Liver (tissue), 9 donors: Measurements from ENCODE around the gene PREX1. TPM values are rescaled to one million over a fixed set of nuclear protein-coding genes. Genes with fewer than 3 reads are reported as not detected.

Experiments used
- DNase-seq: peaks from one replicate; pipeline ENCODE4 v3.0.0-alpha.2; 2017; ENCODE audit warnings: low spot score
- H3K27ac ChIP-seq, 2 donors: one replicate each; pipeline ENCODE4 v1.7.0; 2013; ENCODE audit warnings: inconsistent platforms in 2 of 2, low read length in 2 of 2, control low read depth in 1 of 2, low read depth in 1 of 2, mild to moderate bottlenecking in 1 of 2
- H3K27me3 ChIP-seq, 4 donors: one replicate each; pipeline versions ENCODE4 v1.6.1 to v1.7.0; 2013; ENCODE audit warnings: low read length in 3 of 4, inconsistent platforms in 1 of 4, mild to moderate bottlenecking in 1 of 4, moderate library complexity in 1 of 4; ENCODE audit not compliant: control insufficient read depth in 4 of 4, insufficient read depth in 4 of 4
- H3K36me3 ChIP-seq, 4 donors: one replicate each; pipeline versions ENCODE4 v1.6.1 to v1.7.0; 2013; ENCODE audit warnings: low read length in 3 of 4, mild to moderate bottlenecking in 3 of 4, low read depth in 1 of 4, moderate library complexity in 1 of 4; ENCODE audit not compliant: control insufficient read depth in 4 of 4, insufficient read depth in 3 of 4
- H3K4me1 ChIP-seq, 4 donors: one replicate each; pipeline versions ENCODE4 v1.6.1 to v1.7.0; 2013; ENCODE audit warnings: low read length in 3 of 4, mild to moderate bottlenecking in 3 of 4, moderate library complexity in 1 of 4; ENCODE audit not compliant: control insufficient read depth in 4 of 4, insufficient read depth in 4 of 4
- H3K4me3 ChIP-seq, 3 donors: one replicate each; pipeline versions ENCODE4 v1.6.1 to v1.7.0; 2013; ENCODE audit warnings: low read length in 3 of 3, control low read depth in 1 of 3, low read depth in 1 of 3, mild to moderate bottlenecking in 1 of 3
- H3K9ac ChIP-seq, 2 donors: one replicate each; pipeline ENCODE4 v1.7.0; 2013; ENCODE audit warnings: low read length in 2 of 2, mild to moderate bottlenecking in 2 of 2, moderate library complexity in 2 of 2, control low read depth in 1 of 2, low read depth in 1 of 2
- H3K9me3 ChIP-seq, 4 donors: one replicate each; pipeline versions ENCODE4 v1.6.1 to v1.7.0; 2013; ENCODE audit warnings: low read length in 3 of 4; ENCODE audit not compliant: control insufficient read depth in 4 of 4
- EGR1 ChIP-seq, 2 donors: IDR thresholded peaks; 2 replicates each; pipeline ENCODE4 v1.6.1; 2016 to 2018; ENCODE audit warnings: antibody characterized with exemption in 2 of 2, low read depth in 2 of 2
- FOXA1 ChIP-seq: IDR thresholded peaks from 2 replicates; pipeline ENCODE4 v1.6.1; 2016; ENCODE audit warnings: antibody characterized with exemption
- FOXA2 ChIP-seq: IDR thresholded peaks from 2 replicates; pipeline ENCODE4 v1.6.1; 2016; ENCODE audit warnings: antibody characterized with exemption
- GABPA ChIP-seq, 2 donors: IDR thresholded peaks in 1 of 2; conservative IDR thresholded peaks in 1 of 2; 2 replicates each; pipeline ENCODE4 v1.6.1; 2016; ENCODE audit warnings: antibody characterized with exemption in 2 of 2, mild to moderate bottlenecking in 1 of 2, moderate library complexity in 1 of 2
- HNF4A ChIP-seq, 2 donors: conservative IDR thresholded peaks; 2 replicates each; pipeline ENCODE4 v1.6.1; 2016; ENCODE audit warnings: antibody characterized with exemption in 2 of 2, mild to moderate bottlenecking in 2 of 2
- HNF4G ChIP-seq: IDR thresholded peaks from 2 replicates; pipeline ENCODE4 v1.6.1; 2016; ENCODE audit warnings: antibody characterized with exemption
- JUND ChIP-seq, 2 donors: IDR thresholded peaks; 2 replicates each; pipeline ENCODE4 v1.6.1; 2016; ENCODE audit warnings: antibody characterized with exemption in 2 of 2
- NR2F2 ChIP-seq: IDR thresholded peaks from 2 replicates; pipeline ENCODE4 v1.6.1; 2016; ENCODE audit warnings: antibody characterized with exemption
- RAD21 ChIP-seq, 2 donors: IDR thresholded peaks; 2 replicates each; pipeline ENCODE4 v1.6.1; 2016; ENCODE audit warnings: antibody characterized with exemption in 2 of 2, mild to moderate bottlenecking in 2 of 2
- RXRA ChIP-seq, 2 donors: IDR thresholded peaks; 2 replicates each; pipeline ENCODE4 v1.6.1; 2017 to 2018; ENCODE audit warnings: antibody characterized with exemption in 2 of 2, mild to moderate bottlenecking in 1 of 2
- SP1 ChIP-seq: IDR thresholded peaks from 2 replicates; pipeline ENCODE4 v1.6.1; 2018; ENCODE audit warnings: antibody characterized with exemption, mild to moderate bottlenecking
- TAF1 ChIP-seq: conservative IDR thresholded peaks from 2 replicates; pipeline ENCODE4 v1.6.1; 2016; ENCODE audit warnings: antibody characterized with exemption, mild to moderate bottlenecking
- WGBS: extraction: QIAGEN DNeasy Blood & Tissue Kit; methylation state at CpG from one replicate; pipeline ENCODE4 v1.1.7; 2013; 5-methylcytosine and 5-hydroxymethylcytosine counted together
- polyA plus RNA-seq, 2 donors: library from polyadenylated mRNA; stranded (reverse) in 1 of 2; unstranded in 1 of 2; fragments of 200-250 nt in 1 of 2; fragments of >200 nt in 1 of 2; fragmentation: Nextera tagmentation in 1 of 2; extraction: Ambion mirVana in 1 of 2; gene quantifications; one replicate each; pipeline versions ENCODE4 v1.2.1 to v1.2.3, GENCODE V29; 2013 to 2015
- total RNA-seq, 2 donors: library from RNA; depleted of rRNA; stranded (reverse); fragments of >200 nt; gene quantifications; one replicate each; pipeline ENCODE4 v1.2.3, GENCODE V29; 2014
- TF ChIP-seq, protein P1 (sequence below): IDR thresholded peaks from 2 replicates; pipeline ENCODE4 v1.6.1; 2016; ENCODE audit warnings: antibody characterized with exemption
- TF ChIP-seq, protein P2 (sequence below): IDR thresholded peaks from 2 replicates; pipeline ENCODE4 v1.6.1; 2016; ENCODE audit warnings: antibody characterized with exemption
- TF ChIP-seq, protein P3 (sequence below): fragments of 150-350 bp; IDR thresholded peaks from 2 replicates; pipeline ENCODE4 v1.5.1; 2017; ENCODE audit warnings: improper control_type of control experiment, low read depth, low read length; ENCODE audit not compliant: missing input control
- TF ChIP-seq, protein P4 (sequence below): IDR thresholded peaks from 2 replicates; pipeline ENCODE4 v1.6.1; 2016; ENCODE audit warnings: antibody characterized with exemption, mild to moderate bottlenecking
- TF ChIP-seq, protein P5 (sequence below): IDR thresholded peaks from 2 replicates; pipeline ENCODE4 v1.6.1; 2016; ENCODE audit warnings: antibody characterized with exemption
- donor health status: healthy.
- donor health status: healthy.
- donor health status: healthy.
- donor health status: healthy.
- donor health status: healthy.

The PREX1 gene
- total and polyA plus RNA-seq, 4 donors = 2.2 to 18.0 (median 10.8) TPM

DNA sequence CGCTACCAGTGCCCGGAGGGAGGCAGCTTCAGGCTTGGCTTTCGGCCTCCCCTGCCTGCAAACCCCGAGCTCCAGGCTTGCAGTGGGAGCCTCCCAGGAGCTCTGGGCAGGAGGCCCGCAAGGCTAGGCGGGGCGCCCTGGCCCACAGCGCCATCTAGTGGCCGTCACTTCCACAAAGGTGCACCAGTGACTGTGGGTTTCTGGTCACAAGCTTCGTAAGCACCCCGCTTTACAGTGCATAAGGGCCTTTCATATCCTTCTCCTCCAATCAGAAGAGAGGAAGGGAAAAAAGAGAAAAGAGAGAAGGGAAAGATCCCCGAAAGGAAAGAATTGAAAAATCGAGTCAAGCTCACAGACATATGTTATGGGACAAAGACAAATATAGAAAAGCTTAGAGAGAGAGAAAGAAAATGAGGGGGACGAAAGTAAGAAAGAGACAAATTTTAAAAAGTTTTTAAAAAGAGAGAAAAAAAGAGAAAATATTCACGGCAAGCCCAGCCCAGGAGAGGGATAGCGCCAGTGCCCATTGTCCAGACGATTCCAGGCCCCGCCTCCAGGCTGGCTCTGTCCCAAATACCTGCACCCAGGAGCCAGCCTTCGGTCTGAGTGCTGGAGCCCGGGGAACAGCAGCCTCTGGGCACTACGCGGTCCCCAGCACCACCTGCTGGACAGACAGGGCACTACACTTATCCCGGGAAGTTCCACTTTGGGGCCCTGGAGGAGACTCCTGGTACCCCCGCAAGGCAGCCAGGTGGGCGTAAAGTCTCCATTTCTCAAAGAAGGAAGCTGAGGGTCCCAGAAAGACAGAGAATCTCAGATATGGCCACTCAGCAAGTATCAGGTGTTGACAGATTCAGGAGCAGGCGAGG is 207.1 kb downstream of the PREX1 start:
- Histone ChIP-seq H3K36me3 (peaks cover 0 to 3% (median 0%) of the 10 kb centered on the region in 4 donors), H3K4me1 (peaks cover 0 to 9% (median 3%) of the 10 kb centered on the region in 4 donors), H3K27me3 (no peaks in the 10 kb centered on the region), H3K9me3 (no peaks in the 10 kb centered on the region), H3K4me3 (peak overlapping the region in 1 of 3 donors; percentile 28), H3K27ac (no peak overlapping the region), H3K9ac (no peak overlapping the region)
- peak; percentile 83 for DNase-seq
- 9% methylated on average over 26 of the region's 26 CpGs for WGBS
- TF ChIP-seq, protein P1, sequence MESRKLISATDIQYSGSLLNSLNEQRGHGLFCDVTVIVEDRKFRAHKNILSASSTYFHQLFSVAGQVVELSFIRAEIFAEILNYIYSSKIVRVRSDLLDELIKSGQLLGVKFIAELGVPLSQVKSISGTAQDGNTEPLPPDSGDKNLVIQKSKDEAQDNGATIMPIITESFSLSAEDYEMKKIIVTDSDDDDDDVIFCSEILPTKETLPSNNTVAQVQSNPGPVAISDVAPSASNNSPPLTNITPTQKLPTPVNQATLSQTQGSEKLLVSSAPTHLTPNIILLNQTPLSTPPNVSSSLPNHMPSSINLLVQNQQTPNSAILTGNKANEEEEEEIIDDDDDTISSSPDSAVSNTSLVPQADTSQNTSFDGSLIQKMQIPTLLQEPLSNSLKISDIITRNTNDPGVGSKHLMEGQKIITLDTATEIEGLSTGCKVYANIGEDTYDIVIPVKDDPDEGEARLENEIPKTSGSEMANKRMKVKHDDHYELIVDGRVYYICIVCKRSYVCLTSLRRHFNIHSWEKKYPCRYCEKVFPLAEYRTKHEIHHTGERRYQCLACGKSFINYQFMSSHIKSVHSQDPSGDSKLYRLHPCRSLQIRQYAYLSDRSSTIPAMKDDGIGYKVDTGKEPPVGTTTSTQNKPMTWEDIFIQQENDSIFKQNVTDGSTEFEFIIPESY = no peak
- no peak for TF ChIP-seq JUND (IDR thresholded peaks at IDR 0.05)
- TF ChIP-seq RXRA (IDR thresholded peaks at IDR 0.05) = peak in 1 of 2 donors; percentile 20
- TF ChIP-seq EGR1 (IDR thresholded peaks at IDR 0.05; ENCODE audit: low read depth in 2 of 2) = no peak
- peak; percentile 10 for TF ChIP-seq SP1
- TF ChIP-seq, protein P2, sequence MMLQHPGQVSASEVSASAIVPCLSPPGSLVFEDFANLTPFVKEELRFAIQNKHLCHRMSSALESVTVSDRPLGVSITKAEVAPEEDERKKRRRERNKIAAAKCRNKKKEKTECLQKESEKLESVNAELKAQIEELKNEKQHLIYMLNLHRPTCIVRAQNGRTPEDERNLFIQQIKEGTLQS = no peak
- TF ChIP-seq NR2F2 = peak; percentile 26
- no peak for TF ChIP-seq FOXA2
- TF ChIP-seq HNF4G = no peak
- TF ChIP-seq, protein P3, sequence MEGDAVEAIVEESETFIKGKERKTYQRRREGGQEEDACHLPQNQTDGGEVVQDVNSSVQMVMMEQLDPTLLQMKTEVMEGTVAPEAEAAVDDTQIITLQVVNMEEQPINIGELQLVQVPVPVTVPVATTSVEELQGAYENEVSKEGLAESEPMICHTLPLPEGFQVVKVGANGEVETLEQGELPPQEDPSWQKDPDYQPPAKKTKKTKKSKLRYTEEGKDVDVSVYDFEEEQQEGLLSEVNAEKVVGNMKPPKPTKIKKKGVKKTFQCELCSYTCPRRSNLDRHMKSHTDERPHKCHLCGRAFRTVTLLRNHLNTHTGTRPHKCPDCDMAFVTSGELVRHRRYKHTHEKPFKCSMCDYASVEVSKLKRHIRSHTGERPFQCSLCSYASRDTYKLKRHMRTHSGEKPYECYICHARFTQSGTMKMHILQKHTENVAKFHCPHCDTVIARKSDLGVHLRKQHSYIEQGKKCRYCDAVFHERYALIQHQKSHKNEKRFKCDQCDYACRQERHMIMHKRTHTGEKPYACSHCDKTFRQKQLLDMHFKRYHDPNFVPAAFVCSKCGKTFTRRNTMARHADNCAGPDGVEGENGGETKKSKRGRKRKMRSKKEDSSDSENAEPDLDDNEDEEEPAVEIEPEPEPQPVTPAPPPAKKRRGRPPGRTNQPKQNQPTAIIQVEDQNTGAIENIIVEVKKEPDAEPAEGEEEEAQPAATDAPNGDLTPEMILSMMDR = peak; percentile 92
- TF ChIP-seq, protein P4, sequence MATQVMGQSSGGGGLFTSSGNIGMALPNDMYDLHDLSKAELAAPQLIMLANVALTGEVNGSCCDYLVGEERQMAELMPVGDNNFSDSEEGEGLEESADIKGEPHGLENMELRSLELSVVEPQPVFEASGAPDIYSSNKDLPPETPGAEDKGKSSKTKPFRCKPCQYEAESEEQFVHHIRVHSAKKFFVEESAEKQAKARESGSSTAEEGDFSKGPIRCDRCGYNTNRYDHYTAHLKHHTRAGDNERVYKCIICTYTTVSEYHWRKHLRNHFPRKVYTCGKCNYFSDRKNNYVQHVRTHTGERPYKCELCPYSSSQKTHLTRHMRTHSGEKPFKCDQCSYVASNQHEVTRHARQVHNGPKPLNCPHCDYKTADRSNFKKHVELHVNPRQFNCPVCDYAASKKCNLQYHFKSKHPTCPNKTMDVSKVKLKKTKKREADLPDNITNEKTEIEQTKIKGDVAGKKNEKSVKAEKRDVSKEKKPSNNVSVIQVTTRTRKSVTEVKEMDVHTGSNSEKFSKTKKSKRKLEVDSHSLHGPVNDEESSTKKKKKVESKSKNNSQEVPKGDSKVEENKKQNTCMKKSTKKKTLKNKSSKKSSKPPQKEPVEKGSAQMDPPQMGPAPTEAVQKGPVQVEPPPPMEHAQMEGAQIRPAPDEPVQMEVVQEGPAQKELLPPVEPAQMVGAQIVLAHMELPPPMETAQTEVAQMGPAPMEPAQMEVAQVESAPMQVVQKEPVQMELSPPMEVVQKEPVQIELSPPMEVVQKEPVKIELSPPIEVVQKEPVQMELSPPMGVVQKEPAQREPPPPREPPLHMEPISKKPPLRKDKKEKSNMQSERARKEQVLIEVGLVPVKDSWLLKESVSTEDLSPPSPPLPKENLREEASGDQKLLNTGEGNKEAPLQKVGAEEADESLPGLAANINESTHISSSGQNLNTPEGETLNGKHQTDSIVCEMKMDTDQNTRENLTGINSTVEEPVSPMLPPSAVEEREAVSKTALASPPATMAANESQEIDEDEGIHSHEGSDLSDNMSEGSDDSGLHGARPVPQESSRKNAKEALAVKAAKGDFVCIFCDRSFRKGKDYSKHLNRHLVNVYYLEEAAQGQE = peak; percentile 42
- TF ChIP-seq RAD21 (IDR thresholded peaks at IDR 0.05) = peak; percentile 83 to 88
- TF ChIP-seq GABPA (IDR thresholded peaks at IDR 0.05 in 1 of 2, conservative IDR thresholded peaks at IDR 0.05 in 1 of 2) = no peak
- TF ChIP-seq HNF4A (conservative IDR thresholded peaks at IDR 0.05) = no peak

DNA sequence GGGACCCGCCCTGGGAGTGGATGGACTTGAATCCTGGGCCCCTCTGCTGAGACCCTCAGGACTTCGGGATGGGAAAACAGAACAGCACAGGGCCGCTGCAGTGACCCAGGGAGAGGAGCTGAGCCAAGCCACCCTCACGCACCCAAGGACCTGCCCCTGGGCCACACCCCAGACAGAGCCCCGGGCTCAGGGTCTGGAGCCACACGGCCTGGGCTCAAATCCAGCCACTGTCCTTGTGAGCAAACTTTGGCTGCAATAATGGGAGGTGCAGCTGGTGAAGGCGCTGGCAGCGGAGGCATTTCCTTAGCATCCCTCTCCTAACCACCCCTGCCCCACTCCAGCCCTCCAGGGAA is 207.7 kb downstream of the PREX1 start:
- WGBS = 60% methylated on average over 8 of the region's 8 CpGs
- H3K27me3 ChIP-seq = no peaks in the 10 kb centered on the region
- H3K9ac ChIP-seq = no peak overlapping the region
- peaks cover 0 to 9% (median 3%) of the 10 kb centered on the region in 4 donors for H3K4me1 ChIP-seq
- no peak overlapping the region for H3K4me3 ChIP-seq
- H3K27ac ChIP-seq = no peak overlapping the region
- no peaks in the 10 kb centered on the region for H3K9me3 ChIP-seq
- H3K36me3 ChIP-seq = no peaks in the 10 kb centered on the region
- no peak for DNase-seq
- no peak for TF ChIP-seq NR2F2
- TF ChIP-seq, protein P1 = no peak
- TF ChIP-seq, protein P2 = no peak
- no peak for TF ChIP-seq RAD21 (IDR thresholded peaks at IDR 0.05)
- TF ChIP-seq, protein P5, sequence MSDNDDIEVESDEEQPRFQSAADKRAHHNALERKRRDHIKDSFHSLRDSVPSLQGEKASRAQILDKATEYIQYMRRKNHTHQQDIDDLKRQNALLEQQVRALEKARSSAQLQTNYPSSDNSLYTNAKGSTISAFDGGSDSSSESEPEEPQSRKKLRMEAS = no peak
- no peak for TF ChIP-seq FOXA1
- no peak for TF ChIP-seq HNF4A (conservative IDR thresholded peaks at IDR 0.05)
- no peak for TF ChIP-seq JUND (IDR thresholded peaks at IDR 0.05)
- TF ChIP-seq, protein P3 = no peak
- TF ChIP-seq TAF1 = no peak
